Sigmoid colon (tissue), 4 donors: Measurements from ENCODE around the gene ALB.

Experiments used
- EP300 ChIP-seq, 4 donors: sonication (generic); formaldehyde crosslinking; IDR thresholded peaks; one replicate each; pipeline ENCODE4 v1.6.1; 2017; ENCODE audit warnings: antibody characterized with exemption in 4 of 4
- POLR2A ChIP-seq, 2 donors: fragments of 450-650 bp; IDR thresholded peaks; one replicate each; pipeline ENCODE4 v1.6.1; 2016; ENCODE audit warnings: antibody characterized with exemption in 2 of 2, mild to moderate bottlenecking in 2 of 2, moderate library complexity in 2 of 2
- TF ChIP-seq, protein P1 (sequence below), 4 experiments: fragments of 450-650 bp in 3 of 4; fragments of 200-600 bp in 1 of 4; IDR thresholded peaks; one replicate each; pipeline ENCODE4 v1.5.1; 2016 to 2019; ENCODE audit warnings: antibody characterized with exemption in 4 of 4, mild to moderate bottlenecking in 3 of 4, moderate library complexity in 2 of 4

GRCh38 chr4:73452953-73453700 lies 49.0 kb downstream of the ALB start:
- TF ChIP-seq, protein P1, sequence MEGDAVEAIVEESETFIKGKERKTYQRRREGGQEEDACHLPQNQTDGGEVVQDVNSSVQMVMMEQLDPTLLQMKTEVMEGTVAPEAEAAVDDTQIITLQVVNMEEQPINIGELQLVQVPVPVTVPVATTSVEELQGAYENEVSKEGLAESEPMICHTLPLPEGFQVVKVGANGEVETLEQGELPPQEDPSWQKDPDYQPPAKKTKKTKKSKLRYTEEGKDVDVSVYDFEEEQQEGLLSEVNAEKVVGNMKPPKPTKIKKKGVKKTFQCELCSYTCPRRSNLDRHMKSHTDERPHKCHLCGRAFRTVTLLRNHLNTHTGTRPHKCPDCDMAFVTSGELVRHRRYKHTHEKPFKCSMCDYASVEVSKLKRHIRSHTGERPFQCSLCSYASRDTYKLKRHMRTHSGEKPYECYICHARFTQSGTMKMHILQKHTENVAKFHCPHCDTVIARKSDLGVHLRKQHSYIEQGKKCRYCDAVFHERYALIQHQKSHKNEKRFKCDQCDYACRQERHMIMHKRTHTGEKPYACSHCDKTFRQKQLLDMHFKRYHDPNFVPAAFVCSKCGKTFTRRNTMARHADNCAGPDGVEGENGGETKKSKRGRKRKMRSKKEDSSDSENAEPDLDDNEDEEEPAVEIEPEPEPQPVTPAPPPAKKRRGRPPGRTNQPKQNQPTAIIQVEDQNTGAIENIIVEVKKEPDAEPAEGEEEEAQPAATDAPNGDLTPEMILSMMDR (IDR thresholded peaks at IDR 0.05), result no peak
- TF ChIP-seq POLR2A (IDR thresholded peaks at IDR 0.05) (no peak), EP300 (IDR thresholded peaks at IDR 0.05) (no peak)
